ENCODE results near the gene PTBP1.

Gene PTBP1

DNA sequence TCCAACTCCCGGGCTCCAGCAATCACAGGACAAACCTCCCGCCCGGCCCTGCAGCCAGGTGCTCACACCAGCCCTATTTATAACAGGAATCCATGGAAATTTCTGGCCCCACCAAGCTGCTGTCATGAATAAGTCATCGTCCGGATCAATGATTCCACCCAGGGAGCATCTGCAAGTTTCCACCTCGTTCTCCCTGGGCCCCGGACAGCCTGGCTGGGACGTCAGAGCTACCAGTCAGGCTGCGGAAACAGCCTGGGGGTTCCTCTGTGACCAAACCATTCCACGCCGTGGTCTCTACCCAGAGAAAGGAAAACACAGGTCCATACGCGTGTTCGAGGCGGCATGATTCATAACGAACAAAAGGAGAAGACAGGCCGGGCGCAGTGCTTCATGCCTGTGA is 20.7 kb upstream of the PTBP1 start:
- no peak for DNase-seq (ENCODE audit: low spot score)
- Histone ChIP-seq H3K27me3 (ENCODE audit: control insufficient read depth in 3 of 3, insufficient read depth in 3 of 3, low read depth in 1 of 3, low read length in 3 of 3) (no peaks in the 10 kb centered on the region), H3K4me2 (ENCODE audit: insufficient read depth, low read length, poor library complexity, severe bottlenecking) (no peak overlapping the region), H2BK120ac (ENCODE audit: low read depth, low read length) (no peak overlapping the region), H3K4ac (ENCODE audit: low read length) (no peak overlapping the region), H3K27ac (replicated peaks; ENCODE audit: low read length) (no peak overlapping the region), H3K14ac (ENCODE audit: low read length) (peak overlapping the region; percentile 56), H3K9me3 (replicated peaks in 1 of 2; ENCODE audit: control insufficient read depth in 2 of 2, insufficient read depth in 1 of 2, low read depth in 1 of 2, low read length in 2 of 2) (no peaks in the 10 kb centered on the region), H3K36me3 (replicated peaks in 1 of 2; ENCODE audit: control insufficient read depth in 2 of 2, insufficient read depth in 2 of 2, low read length in 2 of 2) (no peaks in the 10 kb centered on the region), H3K9ac (ENCODE audit: low read depth, low read length, poor library complexity) (no peak overlapping the region), H4K8ac (ENCODE audit: low read depth, low read length) (no peak overlapping the region), H3K79me1 (ENCODE audit: low read depth, low read length) (peaks cover 5% of the 10 kb centered on the region), H3K4me1 (ENCODE audit: control insufficient read depth in 2 of 2, insufficient read depth in 1 of 2, low read depth in 1 of 2, low read length in 2 of 2) (peaks cover 0 to 4% of the 10 kb centered on the region in 2 donors), H4K91ac (ENCODE audit: low read depth, low read length, poor library complexity) (no peak overlapping the region), H2BK12ac (ENCODE audit: low read length) (peak overlapping the region; percentile 58), H2BK5ac (ENCODE audit: low read length) (no peak overlapping the region), H3K4me3 (ENCODE audit: low read length in 2 of 2) (no peak overlapping the region), H2AK5ac (ENCODE audit: low read depth, low read length) (peak overlapping the region; percentile 81), H3K23ac (ENCODE audit: low read depth, low read length, poor library complexity) (no peak overlapping the region), H3K18ac (ENCODE audit: low read length) (no peak overlapping the region), H2AFZ (ENCODE audit: low read length) (peak overlapping the region; percentile 57), H2BK15ac (ENCODE audit: low read length) (no peak overlapping the region)
- WGBS, 2 donors (ENCODE audit: extremely low coverage in 2 of 2, insufficient read length in 2 of 2, insufficient replicate concordance in 1 of 2), result no CpG with 5 or more reads among the region's 18 CpGs

DNA sequence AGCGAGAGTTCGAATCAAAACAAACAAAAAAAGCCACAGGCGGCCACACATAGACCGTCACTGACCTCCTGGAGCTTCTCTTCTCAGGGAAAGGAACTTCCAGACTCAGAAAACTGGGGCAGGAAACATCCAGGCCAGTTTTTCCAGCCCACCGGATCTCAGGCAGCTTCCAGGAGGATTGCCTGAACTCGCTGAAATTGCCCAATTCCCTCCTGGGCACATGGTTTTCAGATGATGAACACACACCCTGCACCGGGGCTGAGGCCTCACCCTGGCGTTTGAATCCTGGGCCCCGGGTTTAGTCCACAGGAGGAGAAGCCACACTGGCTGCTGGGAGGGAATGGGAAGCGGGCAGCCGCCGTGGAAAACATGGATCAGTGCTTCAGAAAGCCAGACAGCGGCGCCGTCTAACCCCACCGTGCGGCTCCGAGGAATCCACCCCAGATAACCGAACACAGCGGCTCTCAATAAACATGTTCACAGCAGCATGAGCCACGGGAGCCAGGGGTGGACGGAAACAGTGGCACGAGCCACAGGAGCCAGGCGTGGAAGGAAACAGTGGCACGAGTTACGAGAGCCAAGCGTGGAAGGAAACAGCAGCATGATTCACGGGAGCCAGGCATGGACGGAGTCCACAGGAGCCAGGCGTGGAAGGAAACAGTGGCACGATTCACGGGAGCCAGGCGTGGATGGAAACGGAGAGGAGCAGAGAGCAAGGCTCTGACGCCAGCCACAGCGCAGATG is 18.2 kb upstream of the PTBP1 start:
- peak overlapping the region; percentile 81 for H2AFZ ChIP-seq (ENCODE audit: low read length)
- WGBS, 2 donors (ENCODE audit: extremely low coverage in 2 of 2, insufficient read length in 2 of 2, insufficient replicate concordance in 1 of 2), result no CpG with 5 or more reads among the region's 36 CpGs

DNA sequence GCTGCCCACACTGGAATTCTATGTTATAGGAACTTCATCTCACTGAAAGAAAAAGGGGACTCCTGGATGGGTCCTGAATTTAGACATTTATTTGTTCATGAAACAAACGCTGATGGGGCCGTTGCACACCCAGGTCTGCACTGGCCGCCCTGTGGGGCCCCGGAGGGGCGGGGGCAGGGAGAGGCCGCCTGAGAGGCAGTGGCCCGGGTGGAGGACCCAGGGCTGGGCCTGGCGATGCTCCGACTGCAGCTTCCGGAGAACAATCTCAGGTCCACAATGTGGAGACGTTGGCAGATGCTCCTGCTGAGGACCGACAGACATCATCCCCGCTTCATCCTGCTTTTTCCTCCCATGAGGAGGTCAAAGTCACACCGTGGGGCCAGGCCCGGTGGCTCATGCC is 16.3 kb upstream of the PTBP1 start:
- Histone ChIP-seq H3K9me3 (replicated peaks in 1 of 2; ENCODE audit: control insufficient read depth in 2 of 2, insufficient read depth in 1 of 2, low read depth in 1 of 2, low read length in 2 of 2) (peaks cover 0 to 2% of the 10 kb centered on the region in 2 donors), H2BK120ac (ENCODE audit: low read depth, low read length) (peak overlapping the region; percentile 56), H3K4me3 (ENCODE audit: low read length in 2 of 2) (no peak overlapping the region), H3K27me3 (ENCODE audit: control insufficient read depth in 3 of 3, insufficient read depth in 3 of 3, low read depth in 1 of 3, low read length in 3 of 3) (no peaks in the 10 kb centered on the region), H3K27ac (replicated peaks; ENCODE audit: low read length) (no peak overlapping the region), H3K23ac (ENCODE audit: low read depth, low read length, poor library complexity) (peak overlapping the region; percentile 5), H3K18ac (ENCODE audit: low read length) (peak overlapping the region; percentile 70), H2AK5ac (ENCODE audit: low read depth, low read length) (peak overlapping the region; percentile 96), H3K36me3 (replicated peaks in 1 of 2; ENCODE audit: control insufficient read depth in 2 of 2, insufficient read depth in 2 of 2, low read length in 2 of 2) (no peaks in the 10 kb centered on the region), H2AFZ (ENCODE audit: low read length) (no peak overlapping the region), H3K9ac (ENCODE audit: low read depth, low read length, poor library complexity) (peak overlapping the region; percentile 21), H3K4me1 (ENCODE audit: control insufficient read depth in 2 of 2, insufficient read depth in 1 of 2, low read depth in 1 of 2, low read length in 2 of 2) (peaks cover 10 to 13% of the 10 kb centered on the region in 2 donors), H4K91ac (ENCODE audit: low read depth, low read length, poor library complexity) (no peak overlapping the region), H3K14ac (ENCODE audit: low read length) (no peak overlapping the region), H3K79me1 (ENCODE audit: low read depth, low read length) (peaks cover 5% of the 10 kb centered on the region), H3K4me2 (ENCODE audit: insufficient read depth, low read length, poor library complexity, severe bottlenecking) (no peak overlapping the region), H2BK12ac (ENCODE audit: low read length) (peak overlapping the region; percentile 75), H2BK5ac (ENCODE audit: low read length) (peak overlapping the region; percentile 95), H2BK15ac (ENCODE audit: low read length) (peak overlapping the region; percentile 58), H4K8ac (ENCODE audit: low read depth, low read length) (no peak overlapping the region), H3K4ac (ENCODE audit: low read length) (peak overlapping the region; percentile 84)
- DNase-seq (ENCODE audit: low spot score), result no peak
- no CpG with 5 or more reads among the region's 15 CpGs for WGBS, 2 donors (ENCODE audit: extremely low coverage in 2 of 2, insufficient read length in 2 of 2, insufficient replicate concordance in 1 of 2)

More for the DNA sequence above, 18.2 kb upstream of the PTBP1 start:
- H3K9me3 ChIP-seq (replicated peaks in 1 of 2; ENCODE audit: control insufficient read depth in 2 of 2, insufficient read depth in 1 of 2, low read depth in 1 of 2, low read length in 2 of 2), result no peaks in the 10 kb centered on the region
- peak overlapping the region; percentile 97 for H2AK5ac ChIP-seq (ENCODE audit: low read depth, low read length)
- H3K4ac ChIP-seq (ENCODE audit: low read length), result peak overlapping the region; percentile 8
- no peak overlapping the region for H3K4me3 ChIP-seq (ENCODE audit: low read length in 2 of 2)
- H3K27ac ChIP-seq (replicated peaks; ENCODE audit: low read length), result no peak overlapping the region
- no peak overlapping the region for H4K91ac ChIP-seq (ENCODE audit: low read depth, low read length, poor library complexity)
- peak overlapping the region; percentile 82 for H2BK5ac ChIP-seq (ENCODE audit: low read length)
- peaks cover 5% of the 10 kb centered on the region for H3K79me1 ChIP-seq (ENCODE audit: low read depth, low read length)
- peak overlapping the region; percentile 93 for H3K18ac ChIP-seq (ENCODE audit: low read length)
- no peak overlapping the region for H4K8ac ChIP-seq (ENCODE audit: low read depth, low read length)
- no peaks in the 10 kb centered on the region for H3K27me3 ChIP-seq (ENCODE audit: control insufficient read depth in 3 of 3, insufficient read depth in 3 of 3, low read depth in 1 of 3, low read length in 3 of 3)
- no peaks in the 10 kb centered on the region for H3K36me3 ChIP-seq (replicated peaks in 1 of 2; ENCODE audit: control insufficient read depth in 2 of 2, insufficient read depth in 2 of 2, low read length in 2 of 2)
- H3K4me1 ChIP-seq (ENCODE audit: control insufficient read depth in 2 of 2, insufficient read depth in 1 of 2, low read depth in 1 of 2, low read length in 2 of 2), result peaks cover 10 to 11% of the 10 kb centered on the region in 2 donors
- peak overlapping the region; percentile 44 for H3K23ac ChIP-seq (ENCODE audit: low read depth, low read length, poor library complexity)
- peak overlapping the region; percentile 61 for H2BK120ac ChIP-seq (ENCODE audit: low read depth, low read length)
- DNase-seq (ENCODE audit: low spot score), result no peak
- H2BK12ac ChIP-seq (ENCODE audit: low read length), result peak overlapping the region; percentile 98
- no peak overlapping the region for H3K9ac ChIP-seq (ENCODE audit: low read depth, low read length, poor library complexity)
- peak overlapping the region; percentile 3 for H3K14ac ChIP-seq (ENCODE audit: low read length)
- no peak overlapping the region for H3K4me2 ChIP-seq (ENCODE audit: insufficient read depth, low read length, poor library complexity, severe bottlenecking)
- peak overlapping the region; percentile 54 for H2BK15ac ChIP-seq (ENCODE audit: low read length)

DNA sequence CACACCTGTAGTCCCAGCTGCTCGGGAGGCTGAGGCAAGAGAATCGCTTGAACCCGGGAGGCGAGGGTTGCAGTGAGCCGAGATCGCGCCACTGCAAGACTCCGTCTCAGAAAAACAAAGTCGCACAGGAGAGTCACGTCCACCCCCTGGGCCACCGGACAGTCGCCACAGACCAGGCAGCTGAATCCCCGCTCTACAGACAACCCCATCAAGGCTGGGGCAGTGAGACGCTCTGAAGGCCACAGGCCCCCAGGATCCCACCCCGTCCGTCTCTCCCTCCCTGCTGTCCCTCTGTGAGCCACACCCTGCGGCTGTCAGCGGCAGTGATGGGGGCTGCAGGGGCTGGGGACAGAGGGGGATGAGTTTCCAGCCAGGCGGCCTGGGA is 15.5 kb upstream of the PTBP1 start:
- Histone ChIP-seq H2BK120ac (ENCODE audit: low read depth, low read length) (no peak overlapping the region), H3K36me3 (replicated peaks in 1 of 2; ENCODE audit: control insufficient read depth in 2 of 2, insufficient read depth in 2 of 2, low read length in 2 of 2) (no peaks in the 10 kb centered on the region), H3K4me2 (ENCODE audit: insufficient read depth, low read length, poor library complexity, severe bottlenecking) (peak overlapping the region; percentile 56), H2BK12ac (ENCODE audit: low read length) (peak overlapping the region; percentile 35), H3K79me1 (ENCODE audit: low read depth, low read length) (peaks cover 5% of the 10 kb centered on the region), H2BK5ac (ENCODE audit: low read length) (peak overlapping the region; percentile 33), H2AK5ac (ENCODE audit: low read depth, low read length) (peak overlapping the region; percentile 89), H3K14ac (ENCODE audit: low read length) (peak overlapping the region; percentile 6), H2AFZ (ENCODE audit: low read length) (peak overlapping the region; percentile 79), H4K91ac (ENCODE audit: low read depth, low read length, poor library complexity) (peak overlapping the region; percentile 96), H3K4ac (ENCODE audit: low read length) (peak overlapping the region; percentile 19), H2BK15ac (ENCODE audit: low read length) (peak overlapping the region; percentile 86), H4K8ac (ENCODE audit: low read depth, low read length) (no peak overlapping the region), H3K27ac (replicated peaks; ENCODE audit: low read length) (peak overlapping the region; percentile 85), H3K9me3 (replicated peaks in 1 of 2; ENCODE audit: control insufficient read depth in 2 of 2, insufficient read depth in 1 of 2, low read depth in 1 of 2, low read length in 2 of 2) (peaks cover 0 to 2% of the 10 kb centered on the region in 2 donors), H3K9ac (ENCODE audit: low read depth, low read length, poor library complexity) (peak overlapping the region; percentile 75), H3K23ac (ENCODE audit: low read depth, low read length, poor library complexity) (peak overlapping the region; percentile 16), H3K27me3 (ENCODE audit: control insufficient read depth in 3 of 3, insufficient read depth in 3 of 3, low read depth in 1 of 3, low read length in 3 of 3) (no peaks in the 10 kb centered on the region), H3K4me3 (ENCODE audit: low read length in 2 of 2) (no peak overlapping the region), H3K4me1 (ENCODE audit: control insufficient read depth in 2 of 2, insufficient read depth in 1 of 2, low read depth in 1 of 2, low read length in 2 of 2) (peaks cover 10 to 13% of the 10 kb centered on the region in 2 donors), H3K18ac (ENCODE audit: low read length) (peak overlapping the region; percentile 97)
- no peak for DNase-seq (ENCODE audit: low spot score)
- no CpG with 5 or more reads among the region's 19 CpGs for WGBS, 2 donors (ENCODE audit: extremely low coverage in 2 of 2, insufficient read length in 2 of 2, insufficient replicate concordance in 1 of 2)
